HG03558 (cell line): ENCODE results near the gene MARCHF5.
"Not testable (repeated sequence)": the region's sequence is repeated elsewhere in the genome, so short reads cannot be mapped to it uniquely, and the experiment has no call there.

Experiments used
- ATAC-seq: cut with Tn5 transposase; IDR thresholded peaks from one replicate; pipeline ENCODE4 v1.9.1; 2021; ENCODE audit warnings: moderate number of reproducible peaks; ENCODE audit not compliant: unreplicated experiment; ENCODE audit errors: extremely low read depth

Gene MARCHF5

DNA sequence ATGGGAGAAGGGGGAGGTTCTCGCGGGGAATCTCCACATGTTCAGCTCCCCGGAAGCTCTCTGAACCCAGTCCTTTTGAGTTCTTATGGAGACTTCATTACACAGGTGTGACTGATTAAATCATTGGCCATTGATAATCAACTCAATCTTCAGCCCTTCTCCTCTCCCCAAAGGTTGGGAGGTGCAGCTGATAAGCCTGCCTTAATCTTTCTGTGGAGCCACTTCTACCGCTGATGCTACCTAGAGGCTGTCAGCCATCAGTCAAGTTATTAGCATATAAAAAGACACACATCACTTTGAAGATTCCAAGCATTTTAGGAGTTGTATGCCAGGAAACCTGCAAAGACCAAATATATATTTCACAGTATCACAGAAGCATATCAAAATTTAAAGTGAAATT, 91.7 kb downstream of the MARCHF5 start:
- ATAC-seq: no peak

DNA sequence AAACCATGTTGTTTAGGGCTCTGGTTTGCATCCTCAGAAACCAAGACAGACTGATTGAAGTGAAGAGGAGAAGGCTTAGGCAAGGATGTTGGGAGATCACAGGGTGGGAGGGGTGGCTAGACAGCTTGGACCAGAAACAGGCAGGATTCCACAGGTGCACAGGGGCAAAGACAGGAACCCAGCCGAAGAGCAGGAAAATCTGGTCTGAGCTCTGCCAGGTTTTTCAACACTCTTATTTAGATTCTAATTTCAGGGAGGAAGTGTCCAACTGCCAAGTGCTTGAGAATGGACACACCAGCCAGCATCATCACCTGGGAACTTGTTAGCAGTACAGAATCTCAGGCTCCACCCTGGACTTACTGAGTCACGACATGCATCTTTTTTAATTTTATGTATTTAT, 93.8 kb downstream of the MARCHF5 start:
- ATAC-seq: no peak

DNA sequence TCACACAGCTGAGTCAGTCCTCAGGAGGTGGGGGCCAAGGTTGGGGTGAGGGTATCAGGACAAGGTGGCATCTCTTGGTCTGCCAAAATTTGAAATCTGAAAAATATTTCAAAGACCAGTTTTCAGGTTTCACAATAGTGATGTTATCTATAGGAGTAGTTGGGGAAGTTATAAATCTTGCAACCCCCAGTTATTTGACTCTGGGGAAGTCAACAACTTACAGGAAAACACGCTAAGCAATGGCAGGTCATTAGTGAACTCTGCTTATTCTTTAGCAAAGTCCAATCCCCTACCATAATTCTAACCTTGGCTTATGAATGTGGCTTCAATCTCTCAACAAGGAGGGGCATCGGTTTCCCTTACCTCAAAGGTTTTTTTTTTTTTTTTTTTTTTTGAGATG, 94.9 kb downstream of the MARCHF5 start:
- no peak for ATAC-seq

DNA sequence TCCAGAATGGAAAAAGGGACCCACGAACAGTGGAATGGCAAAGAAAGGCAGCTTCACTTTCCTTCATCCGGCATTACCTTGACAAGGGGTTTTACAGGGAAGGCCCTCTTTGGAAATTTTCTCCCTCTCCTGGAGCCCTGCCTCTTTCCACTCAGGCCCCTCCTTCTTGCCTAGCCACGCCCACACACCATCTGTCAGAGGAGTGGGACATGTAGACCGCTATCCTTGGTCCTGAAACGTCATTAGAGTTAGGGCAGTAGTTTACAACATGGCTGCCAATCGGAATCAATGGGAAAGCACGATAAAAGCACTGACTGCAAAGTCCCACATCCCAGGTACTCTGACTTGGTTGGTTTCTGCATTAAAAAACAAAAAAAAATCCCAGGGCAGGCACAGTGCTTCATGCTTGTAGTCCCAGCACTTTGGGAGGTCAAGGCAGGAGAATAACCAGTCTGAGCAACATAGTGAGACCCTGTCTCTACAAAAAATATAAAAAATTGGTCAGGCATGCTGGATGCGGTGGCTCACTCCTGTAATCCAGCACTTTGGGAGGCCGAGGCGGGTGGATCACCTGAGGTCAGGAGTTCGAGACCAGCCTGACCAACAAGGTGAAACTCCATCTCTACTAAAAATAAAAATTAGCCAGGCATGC, 96.4 kb downstream of the MARCHF5 start:
- no peak for ATAC-seq

DNA sequence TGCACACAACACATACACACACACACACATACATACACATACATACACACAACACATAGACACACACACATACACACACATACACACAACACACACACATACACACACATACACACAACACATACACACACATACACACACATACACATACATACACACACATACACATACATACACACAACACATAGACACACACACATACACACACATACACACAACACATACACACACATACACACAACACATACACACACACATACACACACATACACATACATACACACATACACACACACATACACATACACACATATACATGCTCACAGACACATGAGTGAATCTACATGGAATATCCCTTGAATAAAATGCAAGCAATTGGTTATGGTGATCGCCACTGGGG, 102.2 kb downstream of the MARCHF5 start:
- ATAC-seq: not testable (repeated sequence)

DNA sequence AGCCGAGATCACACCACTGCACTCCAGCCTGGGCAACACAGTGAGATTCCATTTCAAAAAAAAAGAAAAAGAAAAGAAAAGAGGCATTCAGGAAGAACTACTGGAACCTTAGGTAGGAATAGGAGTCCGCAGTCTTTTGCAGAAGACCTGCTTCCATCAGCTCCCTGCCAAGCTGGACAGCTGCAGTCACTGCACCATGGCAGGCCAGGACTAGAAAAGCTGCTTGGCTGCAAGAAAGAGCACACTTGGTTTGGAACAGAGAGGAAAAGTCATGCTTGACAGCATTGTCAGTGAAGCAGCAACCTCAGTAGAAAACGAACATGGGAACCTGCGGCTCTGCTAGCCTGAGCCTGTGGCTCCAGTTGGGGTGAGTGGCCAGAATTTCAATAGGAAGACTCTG, 104.3 kb downstream of the MARCHF5 start:
- no peak for ATAC-seq

DNA sequence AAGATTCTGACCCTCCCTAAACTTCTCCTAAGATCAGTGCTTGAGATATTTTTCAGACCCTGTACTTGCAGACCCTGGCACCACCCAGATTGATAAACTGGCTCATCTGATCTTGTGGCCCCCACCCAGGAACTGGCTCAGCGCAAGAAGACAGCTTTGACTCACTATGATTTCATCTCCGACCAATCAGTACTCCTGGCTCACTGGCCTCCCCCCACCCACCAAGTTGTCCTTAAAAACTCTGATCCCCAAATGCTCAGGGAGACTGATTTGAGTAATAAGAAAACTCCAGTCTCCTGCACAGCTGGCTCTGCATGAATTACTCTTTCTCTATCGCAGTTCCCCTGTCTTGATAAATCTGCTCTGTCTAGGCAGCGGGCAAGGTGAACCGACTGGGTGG, 111.3 kb downstream of the MARCHF5 start:
- not testable (repeated sequence) for ATAC-seq
